IMR-90 (cell line): ENCODE measurements around the gene ITGAL. TPM values are rescaled to one million over a fixed set of nuclear protein-coding genes. Genes with fewer than 3 reads are reported as not detected.

Experiments used
- ATAC-seq: fragments of 200-7000 bp; cut with Tn5 transposase; 2 replicates; pipeline ENCODE4 v1.9.1; 2020; ENCODE audit warnings: low read depth, mild to moderate bottlenecking, moderate library complexity
- BruUV-seq: library from RNA; stranded (reverse); fragments of 400-500 nt; replicated peaks from 2 replicates; lab custom pipeline; 2021; lab: Mats Ljungman, UMichigan
- CTCF ChIA-PET: fragments of 300-600 bp; formaldehyde crosslinking; extraction: SDS; loops from one replicate; lab custom pipeline; 2021; ENCODE audit warnings: antibody characterized with exemption; lab: Yijun Ruan, JAX
- POLR2A ChIA-PET: fragments of 300-600 bp; sonication (Branson Sonifier 250); formaldehyde crosslinking; loops from one replicate; lab custom pipeline; 2022; ENCODE audit warnings: antibody characterized with exemption; ENCODE audit not compliant: unreplicated experiment; lab: Charles Lee
- DNase-seq: peaks from one replicate; pipeline ENCODE4 v3.0.0; 2013
- H2AFZ ChIP-seq: replicated peaks from 2 replicates; pipeline ENCODE3; 2013; ENCODE audit warnings: low read length, mild to moderate bottlenecking; ENCODE audit not compliant: poor library complexity
- H2AK5ac ChIP-seq: 2 replicates; pipeline ENCODE4 v1.6.1; 2013; ENCODE audit warnings: low read depth, low read length, inconsistent platforms
- H2AK9ac ChIP-seq: replicated peaks from 2 replicates; pipeline ENCODE3; 2013; ENCODE audit warnings: mild to moderate bottlenecking, low read depth, low read length, moderate library complexity; ENCODE audit not compliant: poor library complexity
- H2BK120ac ChIP-seq: 2 replicates; pipeline ENCODE4 v1.6.1; 2013; ENCODE audit warnings: low read depth, low read length, inconsistent platforms
- H2BK15ac ChIP-seq: 3 replicates; pipeline ENCODE4 v1.6.1; 2013; ENCODE audit warnings: low read depth, low read length, inconsistent platforms
- H2BK20ac ChIP-seq: 2 replicates; pipeline ENCODE4 v1.6.1; 2013; ENCODE audit warnings: low read depth, mild to moderate bottlenecking, inconsistent platforms, low read length, moderate library complexity
- H2BK5ac ChIP-seq: 2 replicates; pipeline ENCODE4 v1.6.1; 2013; ENCODE audit warnings: mild to moderate bottlenecking, low read depth, low read length, inconsistent platforms; ENCODE audit not compliant: poor library complexity, severe bottlenecking
- H3K14ac ChIP-seq: replicated peaks from 2 replicates; pipeline ENCODE4 v1.6.1; 2013; ENCODE audit warnings: low read depth, low read length, inconsistent platforms
- H3K18ac ChIP-seq: 2 replicates; pipeline ENCODE4 v1.6.1; 2013; ENCODE audit warnings: low read depth, low read length, control low read depth
- H3K23ac ChIP-seq: 2 replicates; pipeline ENCODE4 v1.6.1; 2013; ENCODE audit warnings: low read depth, low read length, inconsistent platforms
- H3K27ac ChIP-seq: 2 replicates; pipeline ENCODE4 v1.5.1; 2013; ENCODE audit warnings: mild to moderate bottlenecking, control low read depth, low read length; ENCODE audit not compliant: insufficient read depth
- H3K27me3 ChIP-seq: 2 replicates; pipeline ENCODE4 v1.6.1; 2013; ENCODE audit warnings: low read length; ENCODE audit not compliant: control insufficient read depth, insufficient read depth
- H3K36me3 ChIP-seq: 2 replicates; pipeline ENCODE4 v1.6.1; 2013; ENCODE audit warnings: low read length, mixed read lengths; ENCODE audit not compliant: control insufficient read depth, insufficient read depth
- H3K4ac ChIP-seq: 2 replicates; pipeline ENCODE4 v1.6.1; 2013; ENCODE audit warnings: low read depth, low read length, inconsistent platforms
- H3K4me1 ChIP-seq: 2 replicates; pipeline ENCODE4 v1.6.1; 2013; ENCODE audit warnings: low read length, mixed read lengths; ENCODE audit not compliant: control insufficient read depth, insufficient read depth
- H3K4me2 ChIP-seq: 2 replicates; pipeline ENCODE4 v1.6.1; 2013; ENCODE audit warnings: low read depth, mild to moderate bottlenecking, control low read depth, low read length, moderate library complexity
- H3K4me3 ChIP-seq: 2 replicates; pipeline ENCODE4 v1.5.1; 2013; ENCODE audit warnings: low read depth, mild to moderate bottlenecking, control low read depth, low read length, moderate library complexity; ENCODE audit not compliant: insufficient read depth
- H3K56ac ChIP-seq: 2 replicates; pipeline ENCODE4 v1.6.1; 2013; ENCODE audit warnings: low read length, inconsistent platforms; ENCODE audit not compliant: insufficient read depth; ENCODE audit errors: extremely low read depth
- H3K79me1 ChIP-seq, 2 experiments: 2 replicates each; pipeline ENCODE4 v1.6.1; 2013; ENCODE audit warnings: low read length in 2 of 2, inconsistent platforms in 1 of 2, low read depth in 1 of 2
- H3K9ac ChIP-seq: 2 replicates; pipeline ENCODE4 v1.6.1; 2013; ENCODE audit warnings: low read depth, low read length, control low read depth
- H3K9me1 ChIP-seq: 2 replicates; pipeline ENCODE4 v1.6.1; 2013; ENCODE audit warnings: low read length, inconsistent platforms; ENCODE audit not compliant: insufficient read depth
- H3K9me3 ChIP-seq: 2 replicates; pipeline ENCODE4 v1.6.1; 2013; ENCODE audit warnings: low read length; ENCODE audit not compliant: control insufficient read depth, insufficient read depth
- H4K20me1 ChIP-seq: 2 replicates; pipeline ENCODE4 v1.6.1; 2013; ENCODE audit warnings: low read length, inconsistent platforms; ENCODE audit not compliant: insufficient read depth
- H4K5ac ChIP-seq: 2 replicates; pipeline ENCODE4 v1.6.1; 2013; ENCODE audit warnings: mild to moderate bottlenecking, low read depth, low read length, control low read depth
- H4K8ac ChIP-seq, 2 experiments: 2 replicates each; pipeline ENCODE4 v1.6.1; 2013; ENCODE audit warnings: low read depth in 2 of 2, low read length in 2 of 2, control low read depth in 1 of 2, inconsistent platforms in 1 of 2
- H4K91ac ChIP-seq: 2 replicates; pipeline ENCODE4 v1.6.1; 2013; ENCODE audit warnings: low read depth, low read length, inconsistent platforms; ENCODE audit not compliant: insufficient read depth
- BHLHE40 ChIP-seq: fragments of 150-350 bp; IDR thresholded peaks from 2 replicates; pipeline ENCODE4 v1.6.1; 2016; ENCODE audit warnings: mild to moderate bottlenecking, low read depth, low read length
- CEBPB ChIP-seq: IDR thresholded peaks from 2 replicates; pipeline ENCODE4 v1.6.1; 2012; ENCODE audit warnings: low read depth, low read length, improper control_type of control experiment
- CHD1 ChIP-seq: IDR thresholded peaks from 2 replicates; pipeline ENCODE4 v1.6.1; 2012; ENCODE audit warnings: low read depth, low read length, improper control_type of control experiment
- CTCF ChIP-seq: conservative IDR thresholded peaks from 2 replicates; pipeline ENCODE4 v1.5.1; 2012; ENCODE audit warnings: mild to moderate bottlenecking, low read depth, low read length, improper control_type of control experiment
- ELK1 ChIP-seq: fragments of 150-350 bp; IDR thresholded peaks from 2 replicates; pipeline ENCODE4 v1.6.1; 2016; ENCODE audit warnings: low read depth, mild to moderate bottlenecking, low read length, moderate library complexity, borderline replicate concordance
- FOS ChIP-seq: fragments of 150-350 bp; IDR thresholded peaks from 2 replicates; pipeline ENCODE4 v1.6.1; 2016; ENCODE audit warnings: low read depth, low read length
- MAFK ChIP-seq: IDR thresholded peaks from 2 replicates; pipeline ENCODE4 v1.6.1; 2012; ENCODE audit warnings: low read depth, low read length, improper control_type of control experiment
- MAZ ChIP-seq: IDR thresholded peaks from 2 replicates; pipeline ENCODE4 v1.6.1; 2012; ENCODE audit warnings: low read depth, mild to moderate bottlenecking, low read length, improper control_type of control experiment, moderate library complexity, borderline replicate concordance
- MXI1 ChIP-seq: IDR thresholded peaks from 2 replicates; pipeline ENCODE4 v1.6.1; 2012; ENCODE audit warnings: low read depth, mild to moderate bottlenecking, low read length, moderate library complexity, borderline replicate concordance
- NFE2L2 ChIP-seq: fragments of 150-350 bp; IDR thresholded peaks from 2 replicates; pipeline ENCODE4 v1.6.1; 2016; ENCODE audit warnings: low read depth, mild to moderate bottlenecking, low read length
- RAD21 ChIP-seq: IDR thresholded peaks from 2 replicates; pipeline ENCODE4 v1.6.1; 2012; ENCODE audit warnings: low read length, improper control_type of control experiment
- RCOR1 ChIP-seq: IDR thresholded peaks from 2 replicates; pipeline ENCODE4 v1.6.1; 2012; ENCODE audit warnings: mild to moderate bottlenecking, low read length, improper control_type of control experiment; ENCODE audit not compliant: insufficient replicate concordance
- RFX5 ChIP-seq: IDR thresholded peaks from 2 replicates; pipeline ENCODE4 v1.8.0; 2012; ENCODE audit warnings: low read depth, mild to moderate bottlenecking, low read length, moderate library complexity
- USF2 ChIP-seq: fragments of 150-350 bp; IDR thresholded peaks from 2 replicates; pipeline ENCODE4 v1.6.1; 2017; ENCODE audit warnings: mild to moderate bottlenecking, antibody characterized with exemption, low read length, low read depth
- WGBS, 2 experiments: methylation state at CpG; one replicate each; pipeline versions ENCODE4 v1.1.5 to v1.1.7; 2013; ENCODE audit warnings: missing lambda C conversion rate in 2 of 2; ENCODE audit not compliant: insufficient read length in 1 of 2; ENCODE audit errors: extremely low coverage in 2 of 2; 5-methylcytosine and 5-hydroxymethylcytosine counted together
- dilution Hi-C: fragments of 300-500 bp; cut with HindIII; formaldehyde crosslinking; loops from one replicate; pipeline ENCODE4 v1.14.3; 2018; ENCODE audit warnings: low sequenced_read_pairs; ENCODE audit not compliant: unreplicated experiment
- in situ Hi-C: fragments of 300-500 bp; cut with MboI; formaldehyde crosslinking; loops from 3 replicates; pipeline ENCODE4 v1.14.3; 2019; ENCODE audit warnings: low sequenced_read_pairs, inconsistent platforms, mixed read lengths
- intact Hi-C: fragments of 100-400 bp; cut with micrococcal nuclease; formaldehyde crosslinking; loops from 2 replicates; pipeline ENCODE4 v1.10.0; 2022
- polyA plus RNA-seq, 3 experiments: library from polyadenylated mRNA; depleted of rRNA; stranded (reverse); fragments of >200 nt; gene quantifications; 2 replicates each; pipeline ENCODE4 v1.2.3, GENCODE V29; 2012; ENCODE audit warnings: low replicate concordance in 1 of 3
- total RNA-seq: library from RNA; depleted of rRNA; stranded (reverse); fragments of >200 nt; gene quantifications from 2 replicates; pipeline ENCODE4 v1.2.3, GENCODE V29; 2012

The ITGAL gene
- total and polyA plus RNA-seq, 2 of the 4 experiments (the other 2 are of a cell fraction), result not detected

GRCh38 chr16:30565526-30565925 is 93.0 kb downstream of the ITGAL start:
- Histone ChIP-seq H3K14ac (no peak overlapping the region), H3K4me2 (no peak overlapping the region), H3K9me1 (no peaks in the 10 kb centered on the region), H2BK20ac (no peak overlapping the region), H3K36me3 (no peaks in the 10 kb centered on the region), H4K5ac (no peak overlapping the region), H4K91ac (no peak overlapping the region), H3K56ac (no peak overlapping the region), H2AFZ (no peak overlapping the region), H2AK9ac (no peak overlapping the region), H2BK120ac (no peak overlapping the region), H3K4ac (no peak overlapping the region), H3K4me1 (peaks cover 5% of the 10 kb centered on the region; the same call in 1 of the 2 replicates), H3K79me1 (peaks cover 0 to 9% of the 10 kb centered on the region in 2 experiments; a peak in 3 of 4 replicates), H3K23ac (no peak overlapping the region), H4K8ac (no peak overlapping the region), H2BK5ac (no peak overlapping the region), H3K27me3 (peaks cover 6% of the 10 kb centered on the region; the same call in 1 of the 2 replicates), H2AK5ac (no peak overlapping the region), H3K27ac (no peak overlapping the region), H3K4me3 (no peak overlapping the region), H2BK15ac (no peak overlapping the region), H3K18ac (no peak overlapping the region), H3K9me3 (no peaks in the 10 kb centered on the region), H4K20me1 (no peaks in the 10 kb centered on the region), H3K9ac (no peak overlapping the region)
- in situ Hi-C loops, result no loop called here
- ATAC-seq (no peak), DNase-seq (no peak)
- POLR2A ChIA-PET, result no interaction called here
- TF ChIP-seq RAD21 (no peak), MAZ (no peak), BHLHE40 (no peak), CTCF (no peak), MAFK (no peak), ELK1 (no peak), RFX5 (no peak), FOS (no peak), NFE2L2 (no peak), RCOR1 (no peak), MXI1 (no peak), CHD1 (no peak), CEBPB (no peak), USF2 (no peak)
- no TSS peak for BruUV-seq
- WGBS, 2 experiments, result 39% methylated on average over 2 of the region's 7 CpGs; no CpG with 5 or more reads in 1 of the 2 experiments
- intact Hi-C loops, result no loop called here
- CTCF ChIA-PET, result no interaction called here
- dilution Hi-C loops, result no loop called here
